Amniotic epithelial cell (primary cell): ENCODE results near the gene DPYSL4.
"Not testable (repeated sequence)": the region's sequence is repeated elsewhere in the genome, so short reads cannot be mapped to it uniquely, and the experiment has no call there.

Experiments used
- DNase-seq: peaks from one replicate; pipeline ENCODE4 v3.0.0-alpha.2; 2010; ENCODE audit warnings: low read depth

DPYSL4 gene

DNA sequence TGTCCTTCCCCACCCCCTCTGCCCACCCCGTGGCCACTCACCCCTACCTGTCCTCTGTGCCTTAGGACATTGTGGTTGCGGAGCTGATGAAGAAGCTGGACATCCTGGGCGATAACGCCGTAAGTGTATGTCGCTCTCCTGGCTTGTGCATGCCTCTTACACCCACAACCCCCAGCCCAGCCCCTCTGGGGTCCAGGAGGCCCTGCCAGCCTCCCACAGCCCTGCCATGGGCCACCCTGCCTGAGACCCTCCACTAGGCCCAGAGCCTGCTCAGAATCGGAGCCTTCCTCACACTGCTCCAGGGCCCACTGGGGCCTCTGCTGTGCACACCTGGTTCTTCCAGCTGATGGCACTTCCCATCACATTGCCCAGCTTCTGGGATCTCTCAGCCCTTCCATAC, 36.8 kb upstream of the DPYSL4 start:
- no peak for DNase-seq

DNA sequence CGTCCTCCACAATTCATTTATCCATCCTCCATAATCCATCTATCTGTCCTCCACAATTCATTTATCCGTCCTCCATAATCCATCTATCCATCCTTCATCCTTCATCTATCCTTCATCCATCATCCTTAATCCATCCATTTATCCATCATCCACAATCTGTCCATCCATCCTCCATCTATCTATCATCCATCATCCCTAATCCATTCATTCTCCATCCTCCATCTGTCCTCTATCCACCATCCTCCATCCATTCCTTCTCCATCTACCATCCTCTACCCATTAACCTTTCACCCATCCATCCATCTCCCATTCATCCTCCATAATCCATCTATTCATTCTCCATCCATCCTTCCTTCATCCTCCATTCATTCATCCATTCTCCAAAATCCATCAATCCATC, 36.0 kb upstream of the DPYSL4 start:
- no peak for DNase-seq

DNA sequence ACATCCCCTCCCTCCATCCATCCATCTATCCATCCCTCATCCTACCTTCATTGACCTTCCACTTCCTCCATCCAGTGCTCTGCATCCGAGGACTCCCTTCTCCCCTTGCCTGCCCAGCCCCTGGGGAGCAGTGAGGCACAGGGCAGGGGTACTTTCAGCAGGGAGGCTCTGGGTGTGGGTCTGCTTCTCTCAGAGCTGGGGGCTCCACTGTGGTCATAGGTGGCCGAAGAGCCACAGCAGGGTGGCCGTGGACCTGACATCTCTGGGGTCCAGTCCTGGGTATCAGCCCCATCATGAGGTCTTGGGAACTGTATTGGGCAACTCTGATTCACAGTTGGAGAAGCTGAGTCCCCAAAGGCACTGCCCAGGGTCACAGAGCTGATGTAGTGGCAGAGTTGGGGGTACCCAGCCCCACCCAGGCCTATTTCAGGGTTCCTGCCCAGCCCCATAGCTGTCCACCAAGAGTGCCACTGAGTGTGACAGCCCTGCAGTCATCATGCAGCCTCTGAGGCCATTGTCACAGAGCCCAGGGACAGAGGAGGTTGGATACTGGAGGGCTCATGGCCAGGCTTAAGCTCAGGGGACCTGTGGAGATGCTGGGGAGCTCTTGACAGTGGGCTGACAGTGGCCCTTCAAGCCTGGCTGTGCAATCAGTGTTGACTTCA, 35.3 kb upstream of the DPYSL4 start:
- DNase-seq: no peak

DNA sequence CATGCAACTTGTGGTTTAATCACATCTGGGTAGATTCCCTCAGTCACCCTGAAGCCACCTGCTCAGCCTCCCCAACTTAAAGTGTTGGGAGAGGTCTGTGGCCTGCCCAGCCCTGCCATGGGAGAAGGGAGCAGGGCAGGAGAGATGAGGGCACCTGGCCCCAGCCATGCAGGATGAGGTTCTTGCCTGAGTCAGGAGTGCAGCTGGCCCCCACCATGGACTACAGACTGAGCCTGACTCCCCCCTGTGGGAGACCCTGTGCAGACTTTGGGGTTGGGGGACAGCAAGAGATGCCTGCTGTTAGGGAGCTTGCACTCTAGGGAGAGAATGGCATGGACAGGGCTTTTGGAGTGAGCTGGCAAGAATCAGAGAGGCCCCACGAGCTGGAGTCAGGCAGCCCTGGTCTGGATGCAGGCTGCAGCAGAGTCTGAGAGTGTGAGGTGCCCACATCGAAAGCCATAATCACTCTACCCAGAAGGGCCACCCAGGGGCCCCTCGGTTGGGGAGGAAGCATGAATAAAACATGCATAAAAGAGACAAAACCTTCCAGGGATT, 34.7 kb upstream of the DPYSL4 start:
- no peak for DNase-seq

DNA sequence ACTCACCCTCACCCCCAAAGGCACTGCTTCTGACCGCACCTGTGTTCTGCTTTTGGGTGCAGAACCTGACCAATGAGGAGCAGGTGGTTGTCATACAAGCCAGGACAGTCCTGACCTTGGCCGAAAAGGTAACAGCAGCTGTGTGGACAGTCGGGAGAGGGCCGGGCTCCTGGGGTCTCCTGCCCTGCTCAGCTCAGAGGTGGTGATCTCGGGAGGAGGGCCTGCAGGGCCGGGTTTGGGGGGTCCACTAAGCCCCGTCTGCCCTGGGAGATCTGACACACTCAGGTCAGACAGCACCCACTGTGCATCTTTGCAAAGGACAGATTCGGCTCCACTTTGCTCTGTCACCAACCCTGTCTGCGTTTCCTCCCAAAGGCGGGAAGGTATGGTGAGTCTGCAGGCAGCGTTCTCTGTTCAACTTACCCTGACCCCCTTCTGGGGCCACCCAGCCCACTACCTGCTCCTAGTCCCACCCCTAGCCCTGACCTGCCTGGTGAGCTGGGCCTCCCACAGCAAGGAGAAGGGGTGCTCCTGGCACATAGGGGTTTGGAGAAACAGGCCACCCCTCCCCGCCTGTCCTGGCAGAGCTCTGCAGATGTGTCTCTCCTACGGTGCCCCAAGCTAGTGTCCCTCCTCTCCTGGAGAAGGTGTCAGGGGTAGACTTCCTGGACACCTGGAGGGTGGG, 33.7 kb upstream of the DPYSL4 start:
- DNase-seq: no peak

GRCh38 chr10:132153616-132154217, 33.0 kb upstream of the DPYSL4 start:
- DNase-seq: no peak

- DNase-seq: no peak
These were observed 32.3 kb upstream of the DPYSL4 start for GRCh38 chr10:132154440-132154839.

DNA sequence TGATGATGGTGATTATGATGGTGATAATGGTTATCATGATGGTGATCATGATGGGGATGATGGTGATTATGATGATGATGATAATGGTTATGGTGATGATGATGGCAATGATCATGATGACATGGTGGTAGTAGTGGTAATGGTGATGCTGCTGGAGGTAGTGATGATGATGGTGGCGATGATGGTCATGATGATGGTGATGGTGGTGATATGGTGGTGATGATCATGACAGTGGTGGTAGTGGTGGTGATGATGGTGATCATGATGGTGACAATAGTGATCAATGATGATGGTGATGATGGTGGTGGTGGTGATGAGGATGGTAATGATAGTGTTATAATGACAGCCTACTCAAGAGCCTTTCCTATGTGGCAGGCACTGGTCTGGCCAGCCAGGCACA, 31.8 kb upstream of the DPYSL4 start:
- no peak for DNase-seq

GRCh38 chr10:132155723-132156381, 30.9 kb upstream of the DPYSL4 start:
- no peak for DNase-seq

DNA sequence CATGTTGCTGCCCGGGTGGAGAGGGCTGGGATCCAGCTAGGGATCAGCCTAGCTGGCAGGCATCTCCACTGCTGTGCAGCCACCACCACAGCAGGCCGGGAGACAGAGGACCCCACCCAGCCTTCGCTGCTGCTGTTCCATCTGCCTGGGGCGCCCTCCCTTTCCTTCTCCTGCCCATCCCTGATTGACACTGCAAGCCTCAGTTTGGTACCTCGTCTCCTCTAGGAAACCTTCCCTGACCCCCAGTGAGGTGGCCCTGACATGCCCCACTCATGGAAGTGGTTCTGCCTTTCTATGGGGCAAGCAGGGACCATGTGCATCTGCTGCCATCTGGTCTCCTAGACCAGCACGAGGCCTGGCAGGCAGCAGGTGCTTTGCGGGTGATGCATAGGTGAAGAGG, 30.4 kb upstream of the DPYSL4 start:
- no peak for DNase-seq

DNA sequence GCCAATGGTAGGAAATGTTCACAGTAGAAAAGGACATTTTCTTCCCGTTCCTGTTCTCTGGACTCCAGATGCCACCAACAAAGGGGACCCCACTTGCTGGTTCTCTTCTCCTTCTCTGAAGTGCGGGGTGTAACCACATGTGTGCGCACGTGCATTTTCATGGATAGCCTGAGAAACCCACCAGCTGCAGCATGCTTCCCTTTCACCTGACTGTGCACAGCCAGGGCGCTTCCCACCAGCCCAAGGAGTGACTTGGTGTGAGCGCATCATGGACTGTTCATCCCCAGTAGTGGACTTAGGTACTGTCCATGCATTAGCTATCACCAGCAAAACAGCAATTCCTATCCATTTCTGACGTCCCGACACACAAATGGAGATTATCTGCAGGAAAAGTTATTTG, 29.6 kb upstream of the DPYSL4 start:
- no peak for DNase-seq

- no peak for DNase-seq
These were observed 28.5 kb upstream of the DPYSL4 start for GRCh38 chr10:132158122-132158741.

GRCh38 chr10:132158823-132159222, 27.9 kb upstream of the DPYSL4 start:
- no peak for DNase-seq

GRCh38 chr10:132159302-132160230, 27.2 kb upstream of the DPYSL4 start:
- DNase-seq: not testable (repeated sequence)

DNA sequence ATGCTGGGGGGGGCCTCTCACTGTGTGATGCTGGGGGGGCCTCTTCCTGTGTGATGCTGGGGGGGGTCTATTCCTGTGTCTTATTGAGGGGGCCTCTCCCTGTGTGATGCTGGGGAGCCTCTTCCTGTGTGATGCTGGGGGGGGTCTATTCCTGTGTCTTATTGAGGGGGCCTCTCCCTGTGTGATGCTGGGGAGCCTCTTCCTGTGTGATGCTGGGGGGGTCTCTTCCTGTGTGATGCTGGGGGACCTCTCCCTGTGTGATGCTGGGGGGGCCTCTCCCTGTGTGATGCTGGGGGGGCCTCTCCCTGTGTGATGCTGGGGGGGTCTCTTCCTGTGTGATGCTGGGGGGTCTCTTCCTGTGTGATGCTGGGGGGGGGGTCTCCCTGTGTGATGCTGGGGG, 26.5 kb upstream of the DPYSL4 start:
- not testable (repeated sequence) for DNase-seq

GRCh38 chr10:132160834-132161622, 25.7 kb upstream of the DPYSL4 start:
- DNase-seq: not testable (repeated sequence)

GRCh38 chr10:132162021-132162531, 24.7 kb upstream of the DPYSL4 start:
- DNase-seq: no peak

DNA sequence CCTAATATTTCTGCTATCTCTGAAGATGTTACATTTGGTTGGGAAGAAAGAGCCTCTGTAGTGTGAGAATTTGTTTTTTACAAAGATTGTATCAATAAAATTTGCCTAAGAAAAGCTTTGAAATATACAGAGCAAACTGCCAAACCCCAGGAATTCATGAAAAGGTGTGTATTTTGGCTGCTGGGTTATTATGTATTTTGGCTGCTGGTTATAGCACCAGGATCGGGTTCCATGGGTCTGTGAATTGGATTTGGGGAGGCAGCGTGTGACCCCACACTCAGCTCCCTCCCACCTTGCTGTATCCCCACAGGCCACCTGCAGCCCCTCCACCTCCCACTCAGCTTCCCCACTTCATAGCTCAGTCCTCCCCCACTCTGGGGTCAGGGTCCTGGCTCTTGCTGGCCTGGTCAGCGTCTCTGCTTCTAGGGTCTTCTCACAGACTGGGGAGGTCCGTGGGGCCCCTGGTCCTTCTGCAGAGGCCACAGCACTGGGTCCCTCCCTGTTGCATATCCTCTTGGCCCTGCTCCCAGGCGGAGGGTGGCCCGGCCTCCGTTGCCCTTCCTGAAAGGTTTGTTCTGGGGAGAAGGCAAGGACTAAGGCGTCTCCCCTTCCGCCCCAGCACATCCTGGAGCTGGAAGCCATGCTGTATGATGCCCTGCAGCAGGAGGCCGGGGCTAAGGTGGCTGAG, 24.0 kb upstream of the DPYSL4 start:
- no peak for DNase-seq

DNA sequence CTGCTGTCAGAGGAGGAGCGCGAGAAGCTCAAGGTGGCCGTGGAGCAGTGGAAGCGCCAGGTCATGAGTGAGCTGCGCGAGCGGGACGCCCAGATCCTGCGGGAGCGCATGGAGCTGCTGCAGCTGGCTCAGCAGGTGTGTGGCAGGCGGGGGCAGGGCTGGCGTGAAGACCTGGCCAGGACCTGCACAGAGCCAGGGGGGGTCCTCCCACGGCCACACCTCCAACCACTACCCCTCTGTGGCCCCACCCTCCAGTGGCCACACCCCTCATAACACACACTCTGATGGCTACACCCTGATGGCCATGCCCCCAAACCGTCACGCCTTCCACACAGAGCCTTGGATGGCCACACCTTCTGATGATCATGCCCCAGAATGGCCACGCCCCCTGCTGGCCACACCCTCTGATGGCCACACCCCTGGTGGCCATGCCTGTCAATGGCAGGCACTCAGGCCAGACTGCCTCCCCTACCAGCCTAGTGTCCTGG, 23.4 kb upstream of the DPYSL4 start:
- no peak for DNase-seq
